Measurements from ENCODE around the gene RAB11B. TPM values are rescaled to one million over a fixed set of nuclear protein-coding genes. Genes with fewer than 3 reads are reported as not detected.

Gene RAB11B
- total and polyA plus RNA-seq, 9 of the 15 experiments (the other 6 are each of a cell fraction or from before 2014, with no cell fraction given): 0.74 to 71.0 (median 13.8) TPM

DNA sequence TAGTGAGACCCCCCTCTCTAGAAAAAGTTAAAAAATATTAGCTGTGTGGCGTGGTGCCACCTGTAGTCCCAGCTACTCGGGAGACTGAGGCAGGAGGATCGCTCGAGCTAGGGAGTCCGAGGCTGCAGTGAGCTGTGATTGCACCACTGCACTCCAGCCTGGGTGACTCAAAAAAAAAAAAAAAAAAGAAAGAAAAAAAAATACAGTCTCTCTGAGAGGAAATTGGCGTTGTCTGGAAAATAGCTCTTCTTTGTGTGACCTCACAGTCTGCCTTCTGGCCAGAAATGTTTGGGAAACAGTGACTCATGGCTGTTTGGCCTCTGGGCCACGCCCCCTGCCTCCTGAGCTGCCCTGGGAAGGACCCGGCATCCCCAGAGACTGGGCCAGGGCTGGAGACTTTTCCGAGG, 33.7 kb downstream of the RAB11B start (continued):
- TF ChIP-seq ZBTB8A (IDR thresholded peaks at IDR 0.05; ENCODE audit: partially characterized antibody) (no peak), ATF1 (CRISPR knock-in tag; IDR thresholded peaks at IDR 0.05) (no peak), ATF1 (tag; IDR thresholded peaks at IDR 0.05) (peak; percentile 76), KDM2B (CRISPR knock-in tag; IDR thresholded peaks at IDR 0.05) (no peak), TCF7L2 (IDR thresholded peaks at IDR 0.05; ENCODE audit: low read depth, low read length) (no peak), CHD2 (IDR thresholded peaks at IDR 0.05; ENCODE audit: low read depth, low read length) (no peak), ZNF561 (CRISPR knock-in tag; conservative IDR thresholded peaks at IDR 0.05) (no peak), PTTG1 (tag; IDR thresholded peaks at IDR 0.05; ENCODE audit: low read depth) (no peak), NFIX (CRISPR knock-in tag; IDR thresholded peaks at IDR 0.05; ENCODE audit: low read depth) (no peak), ZNF347 (CRISPR knock-in tag; IDR thresholded peaks at IDR 0.05; ENCODE audit: low read depth) (no peak), KLF13 (tag; IDR thresholded peaks at IDR 0.05; ENCODE audit: borderline replicate concordance, low read depth) (0 out of 2 replicates have a peak, but pooled peaks have one; percentile 41), ZNF57 (CRISPR knock-in tag; IDR thresholded peaks at IDR 0.05) (no peak), PHF8 (IDR thresholded peaks at IDR 0.05; ENCODE audit: borderline replicate concordance, low read length) (no peak), SMAD1 (IDR thresholded peaks at IDR 0.05; ENCODE audit: low read depth, low read length, partially characterized antibody) (no peak), BCL6 (CRISPR knock-in tag; IDR thresholded peaks at IDR 0.05) (no peak), JUN (IDR thresholded peaks at IDR 0.05; ENCODE audit: borderline replicate concordance, low read depth, low read length) (peak; percentile 94), JUN (CRISPR knock-in tag; IDR thresholded peaks at IDR 0.05; ENCODE audit: borderline replicate concordance) (0 out of 2 replicates have a peak, but pooled peaks have one; percentile 46), CBFB (CRISPR knock-in tag; IDR thresholded peaks at IDR 0.05) (no peak), C11orf30 (IDR thresholded peaks at IDR 0.05; ENCODE audit: low read depth) (no peak), DIDO1 (tag; IDR thresholded peaks at IDR 0.05; ENCODE audit: low read depth) (no peak), ERF (CRISPR knock-in tag; IDR thresholded peaks at IDR 0.05) (no peak), HMGN3 (IDR thresholded peaks at IDR 0.05; ENCODE audit: borderline replicate concordance, extremely low read depth, insufficient read length, low read depth, low read length) (no peak), NR4A1 (CRISPR knock-in tag; IDR thresholded peaks at IDR 0.05) (no peak), NR4A1 (tag; IDR thresholded peaks at IDR 0.05) (no peak)
- TF ChIP-seq, protein P1, sequence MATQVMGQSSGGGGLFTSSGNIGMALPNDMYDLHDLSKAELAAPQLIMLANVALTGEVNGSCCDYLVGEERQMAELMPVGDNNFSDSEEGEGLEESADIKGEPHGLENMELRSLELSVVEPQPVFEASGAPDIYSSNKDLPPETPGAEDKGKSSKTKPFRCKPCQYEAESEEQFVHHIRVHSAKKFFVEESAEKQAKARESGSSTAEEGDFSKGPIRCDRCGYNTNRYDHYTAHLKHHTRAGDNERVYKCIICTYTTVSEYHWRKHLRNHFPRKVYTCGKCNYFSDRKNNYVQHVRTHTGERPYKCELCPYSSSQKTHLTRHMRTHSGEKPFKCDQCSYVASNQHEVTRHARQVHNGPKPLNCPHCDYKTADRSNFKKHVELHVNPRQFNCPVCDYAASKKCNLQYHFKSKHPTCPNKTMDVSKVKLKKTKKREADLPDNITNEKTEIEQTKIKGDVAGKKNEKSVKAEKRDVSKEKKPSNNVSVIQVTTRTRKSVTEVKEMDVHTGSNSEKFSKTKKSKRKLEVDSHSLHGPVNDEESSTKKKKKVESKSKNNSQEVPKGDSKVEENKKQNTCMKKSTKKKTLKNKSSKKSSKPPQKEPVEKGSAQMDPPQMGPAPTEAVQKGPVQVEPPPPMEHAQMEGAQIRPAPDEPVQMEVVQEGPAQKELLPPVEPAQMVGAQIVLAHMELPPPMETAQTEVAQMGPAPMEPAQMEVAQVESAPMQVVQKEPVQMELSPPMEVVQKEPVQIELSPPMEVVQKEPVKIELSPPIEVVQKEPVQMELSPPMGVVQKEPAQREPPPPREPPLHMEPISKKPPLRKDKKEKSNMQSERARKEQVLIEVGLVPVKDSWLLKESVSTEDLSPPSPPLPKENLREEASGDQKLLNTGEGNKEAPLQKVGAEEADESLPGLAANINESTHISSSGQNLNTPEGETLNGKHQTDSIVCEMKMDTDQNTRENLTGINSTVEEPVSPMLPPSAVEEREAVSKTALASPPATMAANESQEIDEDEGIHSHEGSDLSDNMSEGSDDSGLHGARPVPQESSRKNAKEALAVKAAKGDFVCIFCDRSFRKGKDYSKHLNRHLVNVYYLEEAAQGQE (IDR thresholded peaks at IDR 0.05; ENCODE audit: borderline replicate concordance): no peak
- TF ChIP-seq, protein P1 (CRISPR knock-in tag; IDR thresholded peaks at IDR 0.05; ENCODE audit: low read depth): no peak

Data from K562 (cell line).